Lung (tissue), 12 donors: Measurements from ENCODE around the gene HDAC4. TPM values are rescaled to one million over a fixed set of nuclear protein-coding genes. Genes with fewer than 3 reads are reported as not detected.

Source experiments
- ATAC-seq: fragments of 200-7000 bp; cut with Tn5 transposase; one replicate; pipeline ENCODE4 v1.9.1; 2020; ENCODE audit warnings: moderate number of reproducible peaks; ENCODE audit not compliant: insufficient read depth, low FRiP score
- DNase-seq, 3 donors: peaks; one replicate each; pipeline ENCODE4 v3.0.0-alpha.2; 2013 to 2017
- H3K27ac ChIP-seq, 2 donors: one replicate each; pipeline ENCODE4 v1.5.1; 2013; ENCODE audit warnings: mild to moderate bottlenecking in 2 of 2, moderate library complexity in 2 of 2, control low read depth in 1 of 2, inconsistent platforms in 1 of 2, low read depth in 1 of 2, low read length in 1 of 2
- H3K27me3 ChIP-seq, 3 donors: one replicate each; pipeline ENCODE4 v1.5.1; 2013; ENCODE audit warnings: low read length in 2 of 3; ENCODE audit not compliant: control insufficient read depth in 3 of 3, insufficient read depth in 3 of 3
- H3K36me3 ChIP-seq, 4 donors: one replicate each; pipeline ENCODE4 v1.5.1; 2013; ENCODE audit warnings: low read length in 4 of 4, mild to moderate bottlenecking in 1 of 4, moderate library complexity in 1 of 4; ENCODE audit not compliant: control insufficient read depth in 4 of 4, insufficient read depth in 4 of 4
- H3K4me1 ChIP-seq, 5 donors: one replicate each; pipeline ENCODE4 v1.5.1; 2013; ENCODE audit warnings: low read length in 5 of 5, mild to moderate bottlenecking in 2 of 5, moderate library complexity in 1 of 5; ENCODE audit not compliant: control insufficient read depth in 5 of 5, insufficient read depth in 5 of 5
- H3K4me3 ChIP-seq: one replicate; pipeline ENCODE4 v1.5.1; 2013; ENCODE audit warnings: mild to moderate bottlenecking, control low read depth, moderate library complexity
- H3K9ac ChIP-seq, 2 donors: one replicate each; pipeline ENCODE4 v1.5.1; 2013; ENCODE audit warnings: low read length in 2 of 2, control low read depth in 1 of 2; ENCODE audit not compliant: insufficient read depth in 1 of 2
- H3K9me3 ChIP-seq, 4 donors: one replicate each; pipeline ENCODE4 v1.5.1; 2013; ENCODE audit warnings: low read length in 3 of 4, mild to moderate bottlenecking in 1 of 4, moderate library complexity in 1 of 4; ENCODE audit not compliant: control insufficient read depth in 4 of 4, insufficient read depth in 3 of 4
- CTCF ChIP-seq: IDR thresholded peaks from 2 replicates; pipeline ENCODE4 v1.5.1; 2012; ENCODE audit warnings: mild to moderate bottlenecking; ENCODE audit errors: control extremely low read depth, extremely low read depth
- WGBS, 2 donors: extraction: QIAGEN DNeasy Blood & Tissue Kit; methylation state at CpG; one replicate each; pipeline ENCODE4 v1.1.7; 2013; 5-methylcytosine and 5-hydroxymethylcytosine counted together
- polyA plus RNA-seq, 2 donors: library from polyadenylated mRNA; stranded (reverse); fragments of 200-250 nt; gene quantifications; one replicate each; pipeline ENCODE4 v1.2.1, GENCODE V29; 2013
- total RNA-seq, 2 donors: library from RNA; depleted of rRNA in 1 of 2; stranded (reverse); fragments of >200 nt in 1 of 2; gene quantifications; one replicate each; pipeline ENCODE4 v1.2.1, GENCODE V29; 2014 to 2021
- donor health status: control.
- donor health status: control.
- donor health status: Bipolar disorder and iron deficiency.
- donor health status: healthy.
- donor health status: DM: yes; HTN: yes; CAD: no.

The HDAC4 gene
- total and polyA plus RNA-seq, 4 donors: 6.9 to 47.7 (median 20.7) TPM

- no peak overlapping the region for H3K4me3 ChIP-seq
- ATAC-seq: no peak
- H3K9me3 ChIP-seq: peaks cover 0 to 5% (median 0%) of the 10 kb centered on the region in 4 donors
- H3K9ac ChIP-seq: no peak overlapping the region
- WGBS, 2 donors: 84 to 87% methylated on average over 4 of the region's 4 CpGs
- no peak for DNase-seq
- no peaks in the 10 kb centered on the region for H3K27me3 ChIP-seq
- no peaks in the 10 kb centered on the region for H3K36me3 ChIP-seq
- H3K4me1 ChIP-seq: peaks cover 12 to 27% (median 18%) of the 10 kb centered on the region in 5 donors
- H3K27ac ChIP-seq: no peak overlapping the region
- no peak for TF ChIP-seq CTCF
Measured at GRCh38 chr2:239259173-239259572, 141.6 kb downstream of the HDAC4 start.

- TF ChIP-seq CTCF: no peak
- 50 to 74% methylated on average over 8 of the region's 8 CpGs for WGBS, 2 donors
- no peaks in the 10 kb centered on the region for H3K27me3 ChIP-seq
- H3K4me1 ChIP-seq: peaks cover 9 to 18% (median 12%) of the 10 kb centered on the region in 5 donors
- H3K9ac ChIP-seq: no peak overlapping the region
- no peak overlapping the region for H3K4me3 ChIP-seq
- H3K36me3 ChIP-seq: no peaks in the 10 kb centered on the region
- H3K27ac ChIP-seq: no peak overlapping the region
- ATAC-seq: no peak
- peaks cover 0 to 5% (median 0%) of the 10 kb centered on the region in 4 donors for H3K9me3 ChIP-seq
- no peak for DNase-seq
Measured at GRCh38 chr2:239258248-239258647, 142.6 kb downstream of the HDAC4 start.

- no peaks in the 10 kb centered on the region for H3K36me3 ChIP-seq
- peaks cover 11 to 19% (median 15%) of the 10 kb centered on the region in 5 donors for H3K4me1 ChIP-seq
- DNase-seq: no peak
- H3K4me3 ChIP-seq: no peak overlapping the region
- H3K27ac ChIP-seq: peak overlapping the region in 1 of 2 donors; percentile 71
- H3K9ac ChIP-seq: no peak overlapping the region
- TF ChIP-seq CTCF: no peak
- H3K27me3 ChIP-seq: no peaks in the 10 kb centered on the region
- no peak for ATAC-seq
- peaks cover 0 to 5% (median 0%) of the 10 kb centered on the region in 4 donors for H3K9me3 ChIP-seq
Measured at GRCh38 chr2:239257511-239257937, 143.3 kb downstream of the HDAC4 start.

GRCh38 chr2:239256350-239256743, 144.5 kb downstream of the HDAC4 start:
- Histone ChIP-seq H3K9ac (no peak overlapping the region), H3K27ac (peak overlapping the region in 1 of 2 donors; percentile 1), H3K4me1 (peaks cover 19 to 30% (median 23%) of the 10 kb centered on the region in 5 donors), H3K4me3 (no peak overlapping the region), H3K9me3 (peaks cover 0 to 5% (median 0%) of the 10 kb centered on the region in 4 donors), H3K27me3 (no peaks in the 10 kb centered on the region), H3K36me3 (no peaks in the 10 kb centered on the region)
- TF ChIP-seq CTCF: no peak
- DNase-seq (peak in 1 of 3 donors; percentile 8), ATAC-seq (no peak)
- WGBS, 2 donors: 72 to 84% methylated on average over 6 of the region's 6 CpGs
